GM19324 (cell line): ENCODE measurements around the gene GRB2.
A peak's percentile ranks its signal among the peaks of the same experiment; 100 is the strongest.
"Not testable (repeated sequence)": the region's sequence is repeated elsewhere in the genome, so short reads cannot be mapped to it uniquely, and the experiment has no call there.

ENCODE experiments used
- ATAC-seq: cut with Tn5 transposase; IDR thresholded peaks from one replicate; pipeline ENCODE4 v1.9.1; 2021; ENCODE audit warnings: mild to moderate bottlenecking, moderate library complexity; ENCODE audit not compliant: unreplicated experiment, low FRiP score

The GRB2 gene

GRCh38 chr17:75325827-75326225, 79.7 kb downstream of the GRB2 start:
- no peak for ATAC-seq

GRCh38 chr17:75325348-75325747, 80.1 kb downstream of the GRB2 start:
- ATAC-seq: no peak

- ATAC-seq: no peak
Observed at GRCh38 chr17:75321506-75321905, 84.0 kb downstream of the GRB2 start.

GRCh38 chr17:75319904-75320691, 85.4 kb downstream of the GRB2 start:
- no peak for ATAC-seq

- no peak for ATAC-seq
Observed at GRCh38 chr17:75318615-75319222, 86.8 kb downstream of the GRB2 start.

- ATAC-seq: no peak
Observed at GRCh38 chr17:75318211-75318610, 87.3 kb downstream of the GRB2 start.

GRCh38 chr17:75317671-75318070, 87.8 kb downstream of the GRB2 start:
- no peak for ATAC-seq

GRCh38 chr17:75316253-75316652, 89.2 kb downstream of the GRB2 start:
- no peak for ATAC-seq

GRCh38 chr17:75315541-75316243, 89.8 kb downstream of the GRB2 start:
- ATAC-seq: no peak

GRCh38 chr17:75313941-75314551, 91.4 kb downstream of the GRB2 start:
- ATAC-seq: no peak

GRCh38 chr17:75308732-75309629, 96.5 kb downstream of the GRB2 start:
- ATAC-seq: no peak

GRCh38 chr17:75307957-75308731, 97.3 kb downstream of the GRB2 start:
- no peak for ATAC-seq

GRCh38 chr17:75301502-75302206, 103.8 kb downstream of the GRB2 start:
- no peak for ATAC-seq

GRCh38 chr17:75301049-75301448, 104.4 kb downstream of the GRB2 start:
- no peak for ATAC-seq

- no peak for ATAC-seq
Observed at GRCh38 chr17:75300280-75300679, 105.2 kb downstream of the GRB2 start.

- peak; percentile 61 for ATAC-seq
Observed at GRCh38 chr17:75295201-75296158, 110.0 kb downstream of the GRB2 start.

- ATAC-seq: not testable (repeated sequence)
Observed at GRCh38 chr17:75292810-75293448, 112.5 kb downstream of the GRB2 start.
